Mammary epithelial cell (primary cell): ENCODE measurements around the gene PTHLH.

Experiments
- EZH2 ChIP-seq: IDR thresholded peaks from 2 replicates; pipeline ENCODE4 v1.6.1; 2012; ENCODE audit warnings: low read length, inconsistent platforms, borderline replicate concordance
- TF ChIP-seq, protein P1 (sequence below), 2 donors: IDR thresholded peaks in 1 of 2; conservative IDR thresholded peaks in 1 of 2; 2 replicates each; pipeline ENCODE4 v1.5.1; 2011 to 2012; ENCODE audit warnings: inconsistent platforms in 2 of 2, low read length in 2 of 2, mild to moderate bottlenecking in 2 of 2, control low read depth in 1 of 2, low read depth in 1 of 2; ENCODE audit not compliant: insufficient read depth in 1 of 2; ENCODE audit errors: extremely low read depth in 1 of 2

- TF ChIP-seq, protein P1, sequence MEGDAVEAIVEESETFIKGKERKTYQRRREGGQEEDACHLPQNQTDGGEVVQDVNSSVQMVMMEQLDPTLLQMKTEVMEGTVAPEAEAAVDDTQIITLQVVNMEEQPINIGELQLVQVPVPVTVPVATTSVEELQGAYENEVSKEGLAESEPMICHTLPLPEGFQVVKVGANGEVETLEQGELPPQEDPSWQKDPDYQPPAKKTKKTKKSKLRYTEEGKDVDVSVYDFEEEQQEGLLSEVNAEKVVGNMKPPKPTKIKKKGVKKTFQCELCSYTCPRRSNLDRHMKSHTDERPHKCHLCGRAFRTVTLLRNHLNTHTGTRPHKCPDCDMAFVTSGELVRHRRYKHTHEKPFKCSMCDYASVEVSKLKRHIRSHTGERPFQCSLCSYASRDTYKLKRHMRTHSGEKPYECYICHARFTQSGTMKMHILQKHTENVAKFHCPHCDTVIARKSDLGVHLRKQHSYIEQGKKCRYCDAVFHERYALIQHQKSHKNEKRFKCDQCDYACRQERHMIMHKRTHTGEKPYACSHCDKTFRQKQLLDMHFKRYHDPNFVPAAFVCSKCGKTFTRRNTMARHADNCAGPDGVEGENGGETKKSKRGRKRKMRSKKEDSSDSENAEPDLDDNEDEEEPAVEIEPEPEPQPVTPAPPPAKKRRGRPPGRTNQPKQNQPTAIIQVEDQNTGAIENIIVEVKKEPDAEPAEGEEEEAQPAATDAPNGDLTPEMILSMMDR (conservative IDR thresholded peaks at IDR 0.05 in 1 of 2, IDR thresholded peaks at IDR 0.05 in 1 of 2; ENCODE audit: extremely low read depth in 1 of 2, insufficient read depth in 1 of 2, low read depth in 1 of 2, low read length in 2 of 2), result no peak
- TF ChIP-seq EZH2, result no peak
These were observed 26.1 kb upstream of the PTHLH start for GRCh38 chr12:27998658-27999057.
